A673 (cell line): ENCODE measurements around the gene VIM. TPM values are rescaled to one million over a fixed set of nuclear protein-coding genes. Genes with fewer than 3 reads are reported as not detected.

Source experiments
- BruUV-seq: library from RNA; stranded (reverse); fragments of 400-500 nt; replicated peaks from 2 replicates; lab custom pipeline; 2021; lab: Mats Ljungman, UMichigan
- CTCF ChIA-PET: fragments of 300-600 bp; sonication (Branson Sonifier 250); formaldehyde crosslinking; loops from one replicate; lab custom pipeline; 2022; ENCODE audit warnings: antibody characterized with exemption; lab: Charles Lee
- POLR2A ChIA-PET: fragments of 300-600 bp; sonication (Branson Sonifier 250); formaldehyde crosslinking; loops from one replicate; lab custom pipeline; 2022; ENCODE audit warnings: antibody characterized with exemption; ENCODE audit not compliant: low non-redundant PET; lab: Charles Lee
- DNase-seq: peaks from one replicate; pipeline ENCODE4 v3.0.0-alpha.2; 2015; ENCODE audit warnings: low spot score
- H3K27ac ChIP-seq: fragments of 200-600 bp; sonication (generic); 2 replicates; pipeline ENCODE4 v1.5.1; 2016; ENCODE audit warnings: mixed run types, low read depth, mild to moderate bottlenecking, mixed read lengths, antibody characterized with exemption, low read length; ENCODE audit not compliant: poor library complexity, severe bottlenecking
- H3K27me3 ChIP-seq: fragments of 200-600 bp; sonication (generic); replicated peaks from 2 replicates; pipeline ENCODE4 v1.6.1; 2017; ENCODE audit warnings: mixed run types, low read depth, mild to moderate bottlenecking, mixed read lengths, antibody characterized with exemption, low read length; ENCODE audit not compliant: insufficient read depth, poor library complexity
- H3K36me3 ChIP-seq: fragments of 200-600 bp; sonication (generic); 2 replicates; pipeline ENCODE4 v1.6.1; 2016; ENCODE audit warnings: mixed run types, mild to moderate bottlenecking, mixed read lengths, antibody characterized with exemption, low read length; ENCODE audit not compliant: insufficient read depth, poor library complexity, severe bottlenecking
- H3K4me1 ChIP-seq: fragments of 200-600 bp; sonication (generic); 2 replicates; pipeline ENCODE4 v1.6.1; 2017; ENCODE audit warnings: mixed run types, mild to moderate bottlenecking, mixed read lengths, antibody characterized with exemption, low read length; ENCODE audit not compliant: insufficient read depth, poor library complexity, severe bottlenecking
- H3K4me3 ChIP-seq: fragments of 200-600 bp; sonication (generic); 2 replicates; pipeline ENCODE4 v1.5.1; 2016; ENCODE audit warnings: low read depth, mixed run types, mild to moderate bottlenecking, mixed read lengths, low read length; ENCODE audit not compliant: poor library complexity, severe bottlenecking
- H3K9me3 ChIP-seq: fragments of 200-600 bp; sonication (generic); 2 replicates; pipeline ENCODE4 v1.6.1; 2016; ENCODE audit warnings: mixed run types, low read depth, mild to moderate bottlenecking, mixed read lengths, antibody characterized with exemption, low read length; ENCODE audit not compliant: poor library complexity, severe bottlenecking
- EZH2 ChIP-seq: fragments of 200-600 bp; sonication (generic); IDR thresholded peaks from 2 replicates; pipeline ENCODE4 v1.6.1; 2017; ENCODE audit warnings: borderline replicate concordance, low read depth, mild to moderate bottlenecking, mixed read lengths, antibody characterized with exemption, low read length; ENCODE audit not compliant: poor library complexity, severe bottlenecking
- intact Hi-C: fragments of 100-400 bp; cut with micrococcal nuclease; formaldehyde crosslinking; loops from one replicate; pipeline ENCODE4 v1.10.0; 2022; ENCODE audit not compliant: unreplicated experiment
- total RNA-seq: library from RNA; stranded (reverse); gene quantifications from 2 replicates; pipeline ENCODE4 v1.2.3, GENCODE V29; 2021
- TF ChIP-seq, protein P1 (sequence below): fragments of 300-800, 200-600 bp; sonication (generic); conservative IDR thresholded peaks from 2 replicates; pipeline ENCODE4 v1.5.1; 2017; ENCODE audit warnings: low read depth, mild to moderate bottlenecking, antibody characterized with exemption, low read length, moderate library complexity, mixed read lengths

The VIM gene
- total RNA-seq, 1 experiment from 2014 or later, result 1,873 TPM

DNA sequence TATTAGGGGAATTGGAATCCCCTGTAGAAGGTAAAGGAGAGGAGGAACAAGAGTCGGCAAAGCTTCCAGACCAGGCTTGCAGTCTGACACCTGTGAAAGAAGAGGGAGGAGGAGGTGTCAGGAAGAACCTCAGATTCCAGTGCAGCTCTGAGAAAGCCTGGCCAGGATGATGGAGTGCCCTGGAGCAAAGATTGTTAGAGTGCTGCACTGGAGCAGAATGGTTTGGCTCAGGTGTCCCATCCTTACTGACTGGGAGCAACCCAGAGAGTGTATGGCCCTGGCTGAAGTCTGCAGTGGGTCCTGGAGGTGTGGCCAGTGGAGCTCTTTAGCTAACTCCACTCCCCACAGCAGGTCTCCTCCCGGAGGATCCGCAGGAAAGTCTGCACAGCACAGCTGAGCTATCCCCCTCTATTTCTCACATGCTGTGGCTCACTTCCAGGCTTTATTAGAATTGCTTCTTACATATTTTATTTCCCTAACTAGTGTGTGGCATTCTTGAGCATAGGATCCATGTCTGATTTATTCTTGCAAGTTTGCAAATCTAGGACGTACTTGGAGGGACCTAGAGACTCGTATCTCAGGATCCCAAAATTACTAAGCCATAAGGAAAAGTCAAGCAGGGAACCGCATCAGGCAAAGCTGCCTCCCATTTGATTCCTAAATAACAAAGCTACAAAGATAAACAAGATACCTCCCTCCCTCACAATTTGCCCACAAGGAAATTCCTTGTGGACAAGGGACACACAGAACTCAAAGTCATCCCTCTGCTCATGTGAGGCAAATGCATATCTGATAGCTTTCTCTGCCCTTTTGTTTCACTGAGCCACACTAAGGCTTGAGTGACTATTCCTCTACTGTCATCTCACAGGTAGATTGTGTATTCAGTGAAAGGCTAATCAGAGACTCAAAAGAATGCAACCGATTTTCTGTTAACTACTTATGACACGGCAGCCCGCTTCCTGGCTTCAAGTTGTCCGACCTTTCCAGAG lies 58.8 kb downstream of the VIM start:
- CTCF ChIA-PET, result no interaction called here
- no TSS peak for BruUV-seq
- no peak for TF ChIP-seq EZH2
- TF ChIP-seq, protein P1, sequence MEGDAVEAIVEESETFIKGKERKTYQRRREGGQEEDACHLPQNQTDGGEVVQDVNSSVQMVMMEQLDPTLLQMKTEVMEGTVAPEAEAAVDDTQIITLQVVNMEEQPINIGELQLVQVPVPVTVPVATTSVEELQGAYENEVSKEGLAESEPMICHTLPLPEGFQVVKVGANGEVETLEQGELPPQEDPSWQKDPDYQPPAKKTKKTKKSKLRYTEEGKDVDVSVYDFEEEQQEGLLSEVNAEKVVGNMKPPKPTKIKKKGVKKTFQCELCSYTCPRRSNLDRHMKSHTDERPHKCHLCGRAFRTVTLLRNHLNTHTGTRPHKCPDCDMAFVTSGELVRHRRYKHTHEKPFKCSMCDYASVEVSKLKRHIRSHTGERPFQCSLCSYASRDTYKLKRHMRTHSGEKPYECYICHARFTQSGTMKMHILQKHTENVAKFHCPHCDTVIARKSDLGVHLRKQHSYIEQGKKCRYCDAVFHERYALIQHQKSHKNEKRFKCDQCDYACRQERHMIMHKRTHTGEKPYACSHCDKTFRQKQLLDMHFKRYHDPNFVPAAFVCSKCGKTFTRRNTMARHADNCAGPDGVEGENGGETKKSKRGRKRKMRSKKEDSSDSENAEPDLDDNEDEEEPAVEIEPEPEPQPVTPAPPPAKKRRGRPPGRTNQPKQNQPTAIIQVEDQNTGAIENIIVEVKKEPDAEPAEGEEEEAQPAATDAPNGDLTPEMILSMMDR, result no peak
- no peak for DNase-seq
- POLR2A ChIA-PET, result interaction anchor here (0.6 kb wide), 1 partner anchor 31 kb away, joined by 6 read pairs; no protein-coding TSS in a partner anchor
- no peak overlapping the region for H3K27ac ChIP-seq
- peaks cover 55% of the 10 kb centered on the region for H3K27me3 ChIP-seq
- H3K4me1 ChIP-seq, result no peaks in the 10 kb centered on the region
- H3K4me3 ChIP-seq, result no peak overlapping the region
- intact Hi-C loops, result loop anchor here (5.0 kb wide), 1 partner anchor 145 kb away; no protein-coding TSS in a partner anchor
- peaks cover 4% of the 10 kb centered on the region for H3K9me3 ChIP-seq
- no peaks in the 10 kb centered on the region for H3K36me3 ChIP-seq

Other genes starting within 250 kb of the VIM start
- gene CUBN, start 98.4 kb upstream of the VIM start, total RNA-seq, result 1.9 and 3.4 TPM in 2 replicates
- gene TRDMT1, start 26.6 kb upstream of the VIM start, total RNA-seq, result 14.0 and 14.1 TPM in 2 replicates
- not detected in 2 replicates for gene ST8SIA6, start 226.4 kb downstream of the VIM start, total RNA-seq